Mesendoderm (in vitro differentiated cells): ENCODE data around the gene MEIS1.
"Not testable (repeated sequence)": the region's sequence is repeated elsewhere in the genome, so short reads cannot be mapped to it uniquely, and the experiment has no call there.

ENCODE experiments used
- DNase-seq: peaks from one replicate; pipeline ENCODE4 v3.0.0; 2013
- H2AK5ac ChIP-seq: 2 replicates; pipeline ENCODE4 v1.6.1; 2013; ENCODE audit warnings: low read length, inconsistent platforms
- H2BK120ac ChIP-seq: 2 replicates; pipeline ENCODE4 v1.6.1; 2013; ENCODE audit warnings: low read depth, mild to moderate bottlenecking, low read length, moderate library complexity, mixed read lengths
- H2BK15ac ChIP-seq: replicated peaks from 2 replicates; pipeline ENCODE4 v1.6.1; 2013; ENCODE audit warnings: low read depth, mild to moderate bottlenecking, moderate library complexity
- H2BK5ac ChIP-seq: 2 replicates; pipeline ENCODE4 v1.6.1; 2013; ENCODE audit warnings: low read length, inconsistent platforms
- H3K18ac ChIP-seq: 2 replicates; pipeline ENCODE4 v1.6.1; 2013; ENCODE audit warnings: mild to moderate bottlenecking, low read length, mixed read lengths
- H3K23ac ChIP-seq: one replicate; pipeline ENCODE4 v1.6.1; 2013; ENCODE audit warnings: low read length
- H3K27ac ChIP-seq: 2 replicates; pipeline ENCODE4 v1.5.1; 2013; ENCODE audit warnings: low read depth, mild to moderate bottlenecking, inconsistent platforms, low read length, moderate library complexity
- H3K27me3 ChIP-seq: 2 replicates; pipeline ENCODE4 v1.6.1; 2013; ENCODE audit warnings: low read length, control low read depth, mild to moderate bottlenecking, inconsistent platforms; ENCODE audit not compliant: insufficient read depth, poor library complexity
- H3K36me3 ChIP-seq: 2 replicates; pipeline ENCODE4 v1.6.1; 2013; ENCODE audit warnings: low read length, inconsistent platforms; ENCODE audit not compliant: control insufficient read depth, insufficient read depth
- H3K4ac ChIP-seq: one replicate; pipeline ENCODE4 v1.6.1; 2013; ENCODE audit warnings: low read depth, mild to moderate bottlenecking, low read length, moderate library complexity
- H3K4me1 ChIP-seq: 2 replicates; pipeline ENCODE4 v1.6.1; 2013; ENCODE audit warnings: low read depth, low read length, inconsistent platforms; ENCODE audit not compliant: control insufficient read depth
- H3K4me2 ChIP-seq: 2 replicates; pipeline ENCODE4 v1.6.1; 2013; ENCODE audit warnings: low read length
- H3K4me3 ChIP-seq: 2 replicates; pipeline ENCODE4 v1.5.1; 2013; ENCODE audit warnings: mild to moderate bottlenecking, low read length
- H3K56ac ChIP-seq: one replicate; pipeline ENCODE4 v1.6.1; 2013; ENCODE audit warnings: low read length
- H3K79me1 ChIP-seq: 2 replicates; pipeline ENCODE4 v1.6.1; 2013; ENCODE audit warnings: low read length, inconsistent platforms
- H3K79me2 ChIP-seq: 2 replicates; pipeline ENCODE4 v1.6.1; 2013; ENCODE audit warnings: mild to moderate bottlenecking, low read length; ENCODE audit not compliant: control insufficient read depth, insufficient read depth
- H3K9ac ChIP-seq: 2 replicates; pipeline ENCODE4 v1.6.1; 2013; ENCODE audit warnings: low read length, inconsistent platforms
- H4K5ac ChIP-seq: one replicate; pipeline ENCODE4 v1.6.1; 2013; ENCODE audit warnings: low read length
- H4K8ac ChIP-seq: one replicate; pipeline ENCODE4 v1.6.1; 2013; ENCODE audit warnings: low read depth, mild to moderate bottlenecking, control low read depth, low read length, moderate library complexity
- WGBS: extraction: QIAGEN DNeasy Blood & Tissue Kit; methylation state at CpG from one replicate; pipeline ENCODE4 v1.1.7; 2013; ENCODE audit warnings: low lambda C conversion rate, missing lambda C conversion rate; ENCODE audit not compliant: insufficient coverage; ENCODE audit errors: extremely low coverage; 5-methylcytosine and 5-hydroxymethylcytosine counted together

Gene MEIS1

GRCh38 chr2:66391240-66391639, 43.7 kb upstream of the MEIS1 start:
- not testable (repeated sequence) for H4K5ac ChIP-seq, H3K27me3 ChIP-seq, H3K79me1 ChIP-seq, H3K4me1 ChIP-seq, H2BK15ac ChIP-seq, H3K23ac ChIP-seq, DNase-seq, H2AK5ac ChIP-seq, H3K4me2 ChIP-seq, H3K18ac ChIP-seq, H2BK120ac ChIP-seq, H3K4ac ChIP-seq, H3K9ac ChIP-seq, H3K27ac ChIP-seq, H3K79me2 ChIP-seq, H3K4me3 ChIP-seq, H4K8ac ChIP-seq, H2BK5ac ChIP-seq, H3K56ac ChIP-seq, H3K36me3 ChIP-seq
- WGBS: no CpG with 5 or more reads among the region's 22 CpGs

- Histone ChIP-seq H3K79me2 (no peaks in the 10 kb centered on the region), H3K4me1 (no peaks in the 10 kb centered on the region), H3K23ac (no peak overlapping the region), H3K27ac (no peak overlapping the region), H3K9ac (no peak overlapping the region), H4K8ac (no peak overlapping the region), H3K4me3 (no peak overlapping the region), H3K18ac (no peak overlapping the region), H3K4me2 (no peak overlapping the region), H3K79me1 (no peaks in the 10 kb centered on the region), H4K5ac (no peak overlapping the region), H2BK120ac (no peak overlapping the region), H2BK15ac (no peak overlapping the region), H2AK5ac (no peak overlapping the region), H2BK5ac (no peak overlapping the region), H3K56ac (no peak overlapping the region), H3K36me3 (no peaks in the 10 kb centered on the region), H3K4ac (no peak overlapping the region), H3K27me3 (no peaks in the 10 kb centered on the region)
- WGBS: no CpG with 5 or more reads among the region's 4 CpGs
- no peak for DNase-seq
These were observed 29.5 kb upstream of the MEIS1 start for GRCh38 chr2:66405473-66405872.

GRCh38 chr2:66408905-66409304, 26.0 kb upstream of the MEIS1 start:
- no CpG with 5 or more reads among the region's 2 CpGs for WGBS
- Histone ChIP-seq H3K56ac (no peak overlapping the region), H3K23ac (no peak overlapping the region), H3K27ac (no peak overlapping the region), H3K36me3 (no peaks in the 10 kb centered on the region), H3K79me1 (no peaks in the 10 kb centered on the region), H3K27me3 (no peaks in the 10 kb centered on the region), H3K4ac (no peak overlapping the region), H3K9ac (no peak overlapping the region), H3K4me3 (no peak overlapping the region), H3K79me2 (no peaks in the 10 kb centered on the region), H4K5ac (no peak overlapping the region), H2BK5ac (no peak overlapping the region), H3K4me2 (no peak overlapping the region), H3K18ac (no peak overlapping the region), H4K8ac (no peak overlapping the region), H2BK15ac (no peak overlapping the region), H2AK5ac (no peak overlapping the region), H2BK120ac (no peak overlapping the region), H3K4me1 (no peaks in the 10 kb centered on the region)
- DNase-seq: no peak

GRCh38 chr2:66412874-66413273, 22.1 kb upstream of the MEIS1 start:
- Histone ChIP-seq H2AK5ac (no peak overlapping the region), H3K4me3 (no peak overlapping the region), H3K27me3 (no peaks in the 10 kb centered on the region), H3K79me1 (no peaks in the 10 kb centered on the region), H3K23ac (no peak overlapping the region), H2BK15ac (no peak overlapping the region), H3K4me1 (no peaks in the 10 kb centered on the region), H4K5ac (no peak overlapping the region), H3K4me2 (no peak overlapping the region), H2BK120ac (no peak overlapping the region), H3K36me3 (no peaks in the 10 kb centered on the region), H2BK5ac (no peak overlapping the region), H3K18ac (no peak overlapping the region), H3K9ac (no peak overlapping the region), H3K79me2 (no peaks in the 10 kb centered on the region), H4K8ac (no peak overlapping the region), H3K56ac (no peak overlapping the region), H3K4ac (no peak overlapping the region), H3K27ac (no peak overlapping the region)
- WGBS: no CpG with 5 or more reads among the region's 1 CpG
- DNase-seq: no peak

- Histone ChIP-seq H3K4me3 (no peak overlapping the region), H2BK15ac (no peak overlapping the region), H3K36me3 (no peaks in the 10 kb centered on the region), H3K4ac (no peak overlapping the region), H3K56ac (no peak overlapping the region), H4K8ac (no peak overlapping the region), H2AK5ac (no peak overlapping the region), H2BK120ac (no peak overlapping the region), H3K4me1 (no peaks in the 10 kb centered on the region), H3K23ac (no peak overlapping the region), H3K18ac (no peak overlapping the region), H4K5ac (no peak overlapping the region), H3K79me2 (no peaks in the 10 kb centered on the region), H3K79me1 (no peaks in the 10 kb centered on the region), H3K27me3 (no peaks in the 10 kb centered on the region), H3K4me2 (no peak overlapping the region), H2BK5ac (no peak overlapping the region), H3K27ac (no peak overlapping the region), H3K9ac (no peak overlapping the region)
- no CpG with 5 or more reads among the region's 1 CpG for WGBS
- DNase-seq: peak; percentile 67
These were observed 20.0 kb upstream of the MEIS1 start for GRCh38 chr2:66414896-66415295.

- no peaks in the 10 kb centered on the region for H3K4me1 ChIP-seq
- no peak overlapping the region for H3K27ac ChIP-seq
- H3K56ac ChIP-seq: no peak overlapping the region
- no peak overlapping the region for H3K23ac ChIP-seq
- no peak overlapping the region for H4K8ac ChIP-seq
- no peak overlapping the region for H2BK5ac ChIP-seq
- no peaks in the 10 kb centered on the region for H3K79me2 ChIP-seq
- no peaks in the 10 kb centered on the region for H3K36me3 ChIP-seq
- H2BK15ac ChIP-seq: no peak overlapping the region
- H3K4me3 ChIP-seq: no peak overlapping the region
- no peak overlapping the region for H4K5ac ChIP-seq
- H2BK120ac ChIP-seq: no peak overlapping the region
- WGBS: no CpG with 5 or more reads among the region's 18 CpGs
- no peak overlapping the region for H3K9ac ChIP-seq
- H3K79me1 ChIP-seq: no peaks in the 10 kb centered on the region
- H3K18ac ChIP-seq: no peak overlapping the region
- H3K4me2 ChIP-seq: no peak overlapping the region
- no peaks in the 10 kb centered on the region for H3K27me3 ChIP-seq
- no peak for DNase-seq
- no peak overlapping the region for H2AK5ac ChIP-seq
- H3K4ac ChIP-seq: no peak overlapping the region
These were observed 16.5 kb upstream of the MEIS1 start for GRCh38 chr2:66418381-66418780.
